Neural cell (in vitro differentiated cells): ENCODE results near the gene CPNE5. TPM values are rescaled to one million over a fixed set of nuclear protein-coding genes. Genes with fewer than 3 reads are reported as not detected.

Experiments
- H2AFZ ChIP-seq: fragments of 200-600, 300-800 bp; sonication (generic), shearing (Covaris generic); 2 replicates; pipeline ENCODE4 v1.6.0; 2014; ENCODE audit warnings: low read depth, mild to moderate bottlenecking, antibody characterized with exemption, low read length, moderate library complexity
- H3F3A ChIP-seq: fragments of 200-600 bp; shearing (Covaris generic); 2 replicates; pipeline ENCODE4 v1.6.1; 2016; ENCODE audit warnings: mild to moderate bottlenecking, moderate library complexity, mixed read lengths, antibody characterized with exemption, low read length; ENCODE audit not compliant: insufficient read depth, poor library complexity, severe bottlenecking
- H3K27ac ChIP-seq: fragments of 200-600, 300-800 bp; sonication (generic), shearing (Covaris generic); 2 replicates; pipeline ENCODE4 v1.5.1; 2014; ENCODE audit warnings: mild to moderate bottlenecking, low read length, moderate library complexity
- H3K27me3 ChIP-seq: fragments of 300-800, 200-600 bp; sonication (generic), shearing (Covaris generic); 2 replicates; pipeline ENCODE4 v1.6.0; 2014; ENCODE audit warnings: mild to moderate bottlenecking, low read depth, low read length, moderate library complexity; ENCODE audit not compliant: insufficient read depth
- H3K36me3 ChIP-seq: fragments of 300-800, 200-600 bp; sonication (generic), shearing (Covaris generic); 2 replicates; pipeline ENCODE4 v1.5.1; 2014; ENCODE audit warnings: mild to moderate bottlenecking, antibody characterized with exemption, low read length, moderate library complexity; ENCODE audit not compliant: insufficient read depth
- H3K4me2 ChIP-seq: fragments of 300-800, 200-600 bp; sonication (generic), shearing (Covaris generic); 2 replicates; pipeline ENCODE4 v1.6.0; 2014; ENCODE audit warnings: mild to moderate bottlenecking, low read length
- H3K4me3 ChIP-seq: fragments of 300-800, 200-600 bp; sonication (generic), shearing (Covaris generic); 2 replicates; pipeline ENCODE4 v1.5.1; 2014; ENCODE audit warnings: mild to moderate bottlenecking, low read length, moderate library complexity
- H3K79me2 ChIP-seq: fragments of 200-600 bp; shearing (Covaris generic); replicated peaks from 2 replicates; pipeline ENCODE4 v1.6.0; 2014; ENCODE audit warnings: mild to moderate bottlenecking, low read length, moderate library complexity; ENCODE audit not compliant: insufficient read depth
- H3K9ac ChIP-seq: fragments of 300-800, 200-600 bp; sonication (generic), shearing (Covaris generic); 2 replicates; pipeline ENCODE4 v1.6.1; 2016; ENCODE audit warnings: mild to moderate bottlenecking, low read length, mixed read lengths
- H3K9me2 ChIP-seq: fragments of 200-600 bp; shearing (Covaris generic); 2 replicates; pipeline ENCODE4 v1.6.1; 2016; ENCODE audit warnings: mild to moderate bottlenecking, low read length, mixed read lengths; ENCODE audit not compliant: insufficient read depth
- H3K9me3 ChIP-seq: fragments of 200-600, 300-800 bp; sonication (generic), shearing (Covaris generic); 2 replicates; pipeline ENCODE4 v1.6.1; 2016; ENCODE audit warnings: mild to moderate bottlenecking, mixed run types, low read length, moderate library complexity, mixed read lengths
- H4K20me1 ChIP-seq: fragments of 200-600 bp; shearing (Covaris generic); 2 replicates; pipeline ENCODE4 v1.6.1; 2016; ENCODE audit warnings: mild to moderate bottlenecking, mixed run types; ENCODE audit not compliant: insufficient read depth
- CTCF ChIP-seq: fragments of 450-650 bp; IDR thresholded peaks from 2 replicates; pipeline ENCODE4 v1.5.1; 2014; ENCODE audit warnings: antibody characterized with exemption, mild to moderate bottlenecking, moderate library complexity; ENCODE audit not compliant: poor library complexity, severe bottlenecking
- EP300 ChIP-seq: fragments of 450-650 bp; conservative IDR thresholded peaks from 2 replicates; pipeline ENCODE4 v1.6.1; 2014; ENCODE audit warnings: antibody characterized with exemption, mild to moderate bottlenecking, moderate library complexity; ENCODE audit not compliant: poor library complexity, severe bottlenecking
- EZH2 ChIP-seq: fragments of 200-600, 300-800 bp; shearing (Covaris generic), sonication (generic); IDR thresholded peaks from 2 replicates; pipeline ENCODE4 v1.6.1; 2014; ENCODE audit warnings: antibody characterized with exemption, low read length, borderline replicate concordance, mild to moderate bottlenecking; ENCODE audit not compliant: insufficient read depth, poor library complexity, severe bottlenecking
- MXI1 ChIP-seq: fragments of 450-650 bp; conservative IDR thresholded peaks from 2 replicates; pipeline ENCODE4 v1.6.1; 2014; ENCODE audit warnings: antibody characterized with exemption, mild to moderate bottlenecking; ENCODE audit not compliant: poor library complexity, severe bottlenecking
- POLR2AphosphoS5 ChIP-seq: IDR thresholded peaks from 2 replicates; pipeline ENCODE4 v1.6.1; 2012
- RAD21 ChIP-seq: fragments of 450-650 bp; conservative IDR thresholded peaks from 2 replicates; pipeline ENCODE4 v1.6.1; 2014; ENCODE audit warnings: antibody characterized with exemption, mild to moderate bottlenecking, moderate library complexity
- TAF1 ChIP-seq: IDR thresholded peaks from 2 replicates; pipeline ENCODE4 v1.6.1; 2012; ENCODE audit warnings: low read depth
- polyA plus RNA-seq: library from polyadenylated mRNA; depleted of rRNA; stranded (reverse); fragments of >200 nt; gene quantifications from 2 replicates; pipeline ENCODE4 v1.2.3, GENCODE V29; 2014
- TF ChIP-seq, protein P1 (sequence below): IDR thresholded peaks from 2 replicates; pipeline ENCODE4 v1.6.1; 2012; ENCODE audit warnings: borderline replicate concordance

The CPNE5 gene
- polyA plus RNA-seq, 1 donor from 2014 or later = 8.7 TPM

DNA sequence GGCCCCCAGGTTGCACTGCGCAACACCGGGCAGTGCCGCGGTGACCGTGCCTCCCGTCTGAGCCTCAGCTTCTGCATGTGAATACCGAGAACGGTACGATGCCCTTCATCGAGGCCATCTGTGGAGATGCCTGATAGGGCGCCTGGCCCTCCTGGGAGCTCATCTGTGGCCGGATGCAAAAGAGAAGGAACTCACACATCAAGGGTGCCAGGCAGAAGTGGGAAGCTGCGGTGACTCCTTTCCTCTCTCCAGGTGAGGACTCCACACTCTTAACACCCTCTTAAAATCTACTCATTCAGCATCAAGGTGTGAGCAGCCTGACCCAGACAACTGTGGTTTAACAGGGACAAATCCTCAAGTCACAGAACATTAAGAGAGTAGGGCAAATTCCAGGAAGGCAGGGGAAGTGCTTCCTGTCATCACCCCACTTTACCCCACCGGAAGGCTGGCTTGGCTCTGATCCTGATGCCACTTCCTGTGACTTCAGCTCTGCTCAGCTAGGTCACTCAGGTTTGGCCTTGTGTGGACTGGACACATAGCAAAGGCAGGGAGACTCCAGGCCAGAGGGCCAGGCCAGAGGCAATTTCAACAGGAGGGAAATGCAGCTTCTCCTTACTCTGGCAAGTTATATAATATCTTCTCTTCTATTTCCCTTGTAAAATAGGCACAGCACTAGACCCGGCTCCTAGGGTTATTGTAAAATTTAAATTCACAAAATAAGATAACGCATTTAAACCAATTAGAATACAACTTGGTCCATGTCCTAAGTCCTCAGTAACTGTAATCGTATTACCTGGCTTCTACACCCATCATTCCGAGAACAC lies 69.4 kb downstream of the CPNE5 start:
- no peaks in the 10 kb centered on the region for H3K79me2 ChIP-seq
- H4K20me1 ChIP-seq = no peaks in the 10 kb centered on the region
- no peak overlapping the region for H3K9ac ChIP-seq
- H3K4me3 ChIP-seq = no peak overlapping the region
- H3K36me3 ChIP-seq = no peaks in the 10 kb centered on the region
- no peak overlapping the region for H3K27ac ChIP-seq
- no peak overlapping the region for H2AFZ ChIP-seq
- no peak for TF ChIP-seq MXI1
- TF ChIP-seq POLR2AphosphoS5 = no peak
- TF ChIP-seq, protein P1, sequence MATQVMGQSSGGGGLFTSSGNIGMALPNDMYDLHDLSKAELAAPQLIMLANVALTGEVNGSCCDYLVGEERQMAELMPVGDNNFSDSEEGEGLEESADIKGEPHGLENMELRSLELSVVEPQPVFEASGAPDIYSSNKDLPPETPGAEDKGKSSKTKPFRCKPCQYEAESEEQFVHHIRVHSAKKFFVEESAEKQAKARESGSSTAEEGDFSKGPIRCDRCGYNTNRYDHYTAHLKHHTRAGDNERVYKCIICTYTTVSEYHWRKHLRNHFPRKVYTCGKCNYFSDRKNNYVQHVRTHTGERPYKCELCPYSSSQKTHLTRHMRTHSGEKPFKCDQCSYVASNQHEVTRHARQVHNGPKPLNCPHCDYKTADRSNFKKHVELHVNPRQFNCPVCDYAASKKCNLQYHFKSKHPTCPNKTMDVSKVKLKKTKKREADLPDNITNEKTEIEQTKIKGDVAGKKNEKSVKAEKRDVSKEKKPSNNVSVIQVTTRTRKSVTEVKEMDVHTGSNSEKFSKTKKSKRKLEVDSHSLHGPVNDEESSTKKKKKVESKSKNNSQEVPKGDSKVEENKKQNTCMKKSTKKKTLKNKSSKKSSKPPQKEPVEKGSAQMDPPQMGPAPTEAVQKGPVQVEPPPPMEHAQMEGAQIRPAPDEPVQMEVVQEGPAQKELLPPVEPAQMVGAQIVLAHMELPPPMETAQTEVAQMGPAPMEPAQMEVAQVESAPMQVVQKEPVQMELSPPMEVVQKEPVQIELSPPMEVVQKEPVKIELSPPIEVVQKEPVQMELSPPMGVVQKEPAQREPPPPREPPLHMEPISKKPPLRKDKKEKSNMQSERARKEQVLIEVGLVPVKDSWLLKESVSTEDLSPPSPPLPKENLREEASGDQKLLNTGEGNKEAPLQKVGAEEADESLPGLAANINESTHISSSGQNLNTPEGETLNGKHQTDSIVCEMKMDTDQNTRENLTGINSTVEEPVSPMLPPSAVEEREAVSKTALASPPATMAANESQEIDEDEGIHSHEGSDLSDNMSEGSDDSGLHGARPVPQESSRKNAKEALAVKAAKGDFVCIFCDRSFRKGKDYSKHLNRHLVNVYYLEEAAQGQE = no peak
- no peaks in the 10 kb centered on the region for H3F3A ChIP-seq
- no peaks in the 10 kb centered on the region for H3K27me3 ChIP-seq
- no peak overlapping the region for H3K4me2 ChIP-seq
- no peaks in the 10 kb centered on the region for H3K9me2 ChIP-seq
- no peaks in the 10 kb centered on the region for H3K9me3 ChIP-seq

DNA sequence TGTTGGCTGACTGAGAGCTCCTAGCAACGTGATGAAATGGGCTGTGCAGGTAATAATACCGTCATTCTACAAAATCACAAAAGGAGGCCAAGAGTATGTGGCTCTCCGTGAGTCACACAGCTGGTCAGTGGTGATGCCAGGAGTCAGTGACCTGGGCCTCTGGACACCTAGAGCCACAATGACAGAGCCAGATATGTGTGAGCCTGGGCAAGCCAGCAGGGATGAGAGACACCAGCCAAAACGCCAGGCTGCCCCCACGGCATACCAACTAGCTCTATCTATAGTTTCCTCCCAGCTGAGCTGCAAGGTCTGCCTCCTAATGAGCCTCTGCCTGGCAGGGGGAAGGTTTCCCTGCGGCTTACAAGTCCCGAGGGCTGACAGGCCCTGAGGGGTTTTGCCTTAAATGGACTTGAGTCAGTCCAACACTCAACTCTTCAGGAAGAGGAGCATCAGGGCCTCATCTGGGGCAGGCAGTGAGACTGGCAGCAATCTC lies 70.0 kb downstream of the CPNE5 start:
- Histone ChIP-seq H3K79me2 (no peaks in the 10 kb centered on the region), H3F3A (no peaks in the 10 kb centered on the region), H3K9me2 (no peaks in the 10 kb centered on the region), H3K9ac (no peak overlapping the region), H4K20me1 (no peaks in the 10 kb centered on the region), H3K4me2 (no peak overlapping the region), H2AFZ (no peak overlapping the region), H3K4me3 (no peak overlapping the region), H3K27ac (no peak overlapping the region), H3K9me3 (no peaks in the 10 kb centered on the region), H3K27me3 (no peaks in the 10 kb centered on the region), H3K36me3 (no peaks in the 10 kb centered on the region)
- TF ChIP-seq EZH2 = no peak
- TF ChIP-seq EP300 = no peak
- TF ChIP-seq POLR2AphosphoS5 = no peak
- no peak for TF ChIP-seq RAD21
- TF ChIP-seq TAF1 = no peak

DNA sequence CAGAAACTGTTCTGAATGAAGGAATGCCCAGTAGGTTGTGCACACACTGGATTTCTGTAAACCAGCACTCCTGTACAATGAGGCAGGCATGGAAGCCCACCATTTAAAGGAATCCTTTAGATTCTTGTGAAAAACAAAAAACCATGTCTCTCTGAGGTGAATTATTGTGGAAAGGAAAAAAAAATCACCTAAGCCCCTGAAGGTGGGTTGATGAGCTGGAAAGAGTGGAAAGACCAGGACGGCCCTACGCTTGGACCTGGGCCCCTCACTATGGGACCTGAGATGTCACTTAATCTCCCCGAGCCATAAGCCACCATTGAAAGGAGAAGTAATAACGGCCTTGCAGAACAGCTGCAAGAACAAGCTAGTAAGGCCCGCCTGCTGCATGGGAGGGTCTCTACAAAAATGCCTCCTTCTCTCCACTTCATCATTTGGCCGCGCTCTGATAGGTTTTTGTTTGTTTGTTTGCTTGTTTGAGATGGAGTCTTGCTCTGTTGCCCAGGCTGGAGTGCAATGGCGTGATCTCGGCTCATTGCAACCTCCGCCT lies 72.8 kb downstream of the CPNE5 start:
- TF ChIP-seq, protein P1 = no peak
- TF ChIP-seq EZH2 = no peak
- peak; percentile 48 for TF ChIP-seq CTCF
- Histone ChIP-seq H3K27me3 (no peaks in the 10 kb centered on the region), H3K9ac (peak overlapping the region; percentile 51), H4K20me1 (no peaks in the 10 kb centered on the region), H3K4me3 (peak overlapping the region; percentile 36), H2AFZ (peak overlapping the region; percentile 10), H3K9me3 (no peaks in the 10 kb centered on the region), H3F3A (no peaks in the 10 kb centered on the region), H3K27ac (peak overlapping the region; percentile 61), H3K36me3 (no peaks in the 10 kb centered on the region), H3K4me2 (peak overlapping the region; percentile 44), H3K9me2 (no peaks in the 10 kb centered on the region), H3K79me2 (no peaks in the 10 kb centered on the region)
